Hypothalamus (tissue), 51 donors: ENCODE data around the gene RCL1.

Experiments
- DNase-seq, 51 donors: peaks; one replicate each; lab custom pipeline; 2025; lab: John Stamatoyannopoulos, UW

RCL1 gene

GRCh38 chr9:4805191-4805918 is 12.6 kb downstream of the RCL1 start:
- no peak for DNase-seq

- no peak for DNase-seq
Measured at GRCh38 chr9:4810565-4810964, 17.8 kb downstream of the RCL1 start.

GRCh38 chr9:4811824-4812223 is 19.1 kb downstream of the RCL1 start:
- DNase-seq: no peak

DNA sequence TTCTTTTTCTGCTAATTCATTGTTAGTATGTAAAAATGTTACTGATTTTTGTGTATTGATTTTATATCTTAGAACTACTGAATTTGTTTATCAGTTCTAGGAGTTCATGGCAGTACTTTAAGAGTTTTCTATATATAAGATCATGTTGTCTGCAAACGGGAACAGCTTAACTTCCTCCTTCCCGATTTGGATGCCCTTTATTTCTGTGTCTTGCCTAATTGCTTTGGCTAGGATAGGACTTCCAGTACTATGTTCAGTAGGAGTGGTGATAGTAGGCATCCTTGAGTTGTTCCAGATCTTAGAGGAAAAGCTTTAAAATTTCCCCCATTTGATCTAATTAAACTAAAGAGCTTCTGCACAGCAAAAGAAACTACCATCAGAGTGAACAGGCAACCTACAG is 20.1 kb downstream of the RCL1 start:
- no peak for DNase-seq

GRCh38 chr9:4814913-4815312 is 22.2 kb downstream of the RCL1 start:
- no peak for DNase-seq

- no peak for DNase-seq
Measured at GRCh38 chr9:4815381-4815956, 22.7 kb downstream of the RCL1 start.

GRCh38 chr9:4820168-4820567 is 27.4 kb downstream of the RCL1 start:
- no peak for DNase-seq

DNA sequence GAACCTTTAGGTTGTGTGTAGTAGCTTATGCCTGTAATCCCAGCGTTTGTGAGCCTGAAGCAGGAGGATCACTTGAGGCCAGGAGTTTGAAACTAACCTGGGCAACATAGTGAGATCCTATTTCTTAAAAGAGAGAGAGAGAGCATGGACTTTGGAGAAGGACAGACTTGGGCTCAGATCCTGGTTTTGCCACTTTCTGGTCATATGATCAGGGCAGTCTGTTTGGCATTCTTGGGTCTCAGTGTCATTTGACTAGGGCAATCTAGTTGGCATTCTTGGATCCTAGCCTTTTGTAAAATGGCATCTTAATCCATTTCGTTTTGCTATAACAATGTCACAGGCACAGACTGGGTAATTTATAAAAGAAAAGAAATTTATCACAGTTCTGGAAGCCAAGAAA is 28.4 kb downstream of the RCL1 start:
- no peak for DNase-seq

DNA sequence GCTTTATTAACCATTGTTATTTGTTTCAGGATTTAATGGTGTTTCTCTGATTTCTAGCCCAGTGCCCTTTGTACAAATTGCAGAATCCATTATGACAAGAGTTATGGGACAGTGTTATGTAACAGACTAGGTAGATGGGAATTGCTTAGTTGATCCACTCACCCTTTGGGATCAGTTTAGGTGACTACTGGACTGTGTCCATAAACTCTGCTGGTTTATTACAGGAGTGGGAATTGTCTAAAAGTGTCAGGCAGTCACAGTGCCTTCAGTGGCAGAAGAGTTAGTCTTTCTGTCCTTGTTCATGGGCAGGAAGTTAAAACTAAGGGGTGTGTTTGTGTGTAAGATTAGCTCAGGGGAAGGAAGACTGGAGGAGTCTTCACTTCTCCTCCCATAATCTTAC is 29.3 kb downstream of the RCL1 start:
- DNase-seq: no peak

DNA sequence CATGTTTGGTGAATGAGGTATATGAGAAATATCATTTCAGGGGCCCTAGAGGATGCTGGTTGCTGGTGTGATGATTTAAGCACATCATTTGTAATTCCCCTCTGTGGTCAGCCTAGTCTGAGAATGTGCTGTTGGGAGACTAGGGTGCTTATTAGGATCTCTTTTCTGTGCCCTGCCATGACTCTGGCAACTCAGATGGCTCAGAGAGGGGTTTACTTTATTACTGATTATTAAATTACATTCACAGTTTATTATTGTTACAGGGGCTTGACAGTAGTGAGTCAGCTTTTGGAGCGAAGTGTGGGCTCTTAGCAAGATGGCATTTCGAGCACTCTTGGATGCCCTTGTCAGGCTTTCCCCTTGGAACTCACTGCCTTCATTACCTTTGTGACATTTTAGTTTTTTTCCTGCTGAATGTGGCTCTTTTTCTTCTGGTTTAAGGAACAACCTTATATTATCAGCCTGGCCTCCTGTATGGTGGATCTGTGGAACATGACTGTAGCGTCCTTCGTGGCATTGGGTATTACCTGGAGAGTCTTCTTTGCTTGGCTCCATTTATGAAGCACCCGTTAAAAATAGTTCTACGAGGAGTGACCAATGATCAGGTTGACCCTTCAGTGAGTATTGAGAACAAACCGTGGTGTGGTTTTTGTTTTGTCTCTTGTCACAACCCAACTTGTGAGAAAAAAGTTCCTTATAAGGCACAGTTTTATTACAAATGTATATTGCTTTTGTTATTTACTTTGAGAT is 33.8 kb downstream of the RCL1 start:
- no peak for DNase-seq

DNA sequence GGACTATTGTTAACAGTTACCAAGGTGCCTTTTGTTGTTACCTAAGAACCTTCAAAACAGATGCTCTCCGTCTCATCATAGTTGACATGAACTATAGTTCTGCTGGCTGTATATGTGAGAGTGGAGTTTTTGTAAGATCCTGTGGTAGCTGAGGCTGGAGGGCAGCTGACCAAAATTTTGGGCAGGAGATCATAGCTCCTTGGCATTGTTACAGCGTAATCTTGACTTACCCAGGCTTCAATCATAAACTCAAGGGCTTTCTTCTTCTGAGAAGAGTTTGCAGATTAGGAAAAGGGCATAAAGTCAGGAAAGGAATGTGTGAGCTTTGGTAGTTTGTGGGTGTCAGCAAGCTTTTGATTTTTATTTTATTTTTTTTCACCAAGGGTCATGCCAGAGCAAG is 34.5 kb downstream of the RCL1 start:
- DNase-seq: no peak

- no peak for DNase-seq
Measured at GRCh38 chr9:4828761-4829160, 36.0 kb downstream of the RCL1 start.

DNA sequence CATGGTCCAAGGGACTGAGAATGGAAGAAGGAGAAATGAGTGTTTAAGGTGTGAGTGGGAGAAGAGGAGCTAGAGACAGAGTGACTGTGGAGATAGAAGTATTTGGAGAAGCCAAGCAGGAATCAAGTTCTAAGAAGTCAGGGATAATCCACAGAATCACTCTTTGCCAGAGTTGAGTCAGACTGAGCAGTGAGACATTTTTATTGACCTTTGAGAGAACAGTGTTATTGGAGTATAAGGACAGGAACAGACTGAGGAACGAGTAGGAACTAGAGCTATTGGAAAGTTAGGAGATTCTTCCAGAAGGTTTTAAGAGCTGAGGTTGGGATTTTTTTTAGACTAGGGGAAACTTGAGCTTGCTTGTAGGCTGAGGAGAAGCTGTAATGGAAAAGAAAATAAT is 37.2 kb downstream of the RCL1 start:
- DNase-seq: no peak

- no peak for DNase-seq
Measured at GRCh38 chr9:4830699-4831098, 38.0 kb downstream of the RCL1 start.

DNA sequence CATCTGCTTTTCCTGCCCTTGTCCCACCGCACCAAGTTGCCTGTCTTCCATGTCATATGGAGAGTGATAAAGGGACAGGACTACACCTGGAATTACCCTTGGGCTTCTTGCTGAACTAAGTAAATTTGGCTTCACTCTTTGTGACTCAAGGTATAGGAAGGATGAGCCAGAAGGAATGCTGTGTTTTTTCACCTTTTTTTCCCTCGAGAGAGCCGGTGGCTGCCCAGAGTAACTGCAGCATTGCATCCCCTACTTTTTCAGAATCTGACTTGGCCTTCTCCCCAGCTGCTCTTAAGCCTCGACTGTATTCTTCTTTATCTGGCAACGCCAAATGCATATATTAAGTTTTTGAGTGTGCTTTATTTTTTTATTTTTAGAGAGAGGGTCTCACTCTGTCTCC is 38.4 kb downstream of the RCL1 start:
- DNase-seq: no peak

- no peak for DNase-seq
Measured at GRCh38 chr9:4831944-4832343, 39.2 kb downstream of the RCL1 start.

- no peak for DNase-seq
Measured at GRCh38 chr9:4832786-4833579, 40.2 kb downstream of the RCL1 start.

GRCh38 chr9:4833781-4834560 is 41.2 kb downstream of the RCL1 start:
- DNase-seq: no peak

- DNase-seq: no peak
Measured at GRCh38 chr9:4836676-4837075, 43.9 kb downstream of the RCL1 start.
